Measurements from ENCODE around the gene MANF.

The MANF gene

DNA sequence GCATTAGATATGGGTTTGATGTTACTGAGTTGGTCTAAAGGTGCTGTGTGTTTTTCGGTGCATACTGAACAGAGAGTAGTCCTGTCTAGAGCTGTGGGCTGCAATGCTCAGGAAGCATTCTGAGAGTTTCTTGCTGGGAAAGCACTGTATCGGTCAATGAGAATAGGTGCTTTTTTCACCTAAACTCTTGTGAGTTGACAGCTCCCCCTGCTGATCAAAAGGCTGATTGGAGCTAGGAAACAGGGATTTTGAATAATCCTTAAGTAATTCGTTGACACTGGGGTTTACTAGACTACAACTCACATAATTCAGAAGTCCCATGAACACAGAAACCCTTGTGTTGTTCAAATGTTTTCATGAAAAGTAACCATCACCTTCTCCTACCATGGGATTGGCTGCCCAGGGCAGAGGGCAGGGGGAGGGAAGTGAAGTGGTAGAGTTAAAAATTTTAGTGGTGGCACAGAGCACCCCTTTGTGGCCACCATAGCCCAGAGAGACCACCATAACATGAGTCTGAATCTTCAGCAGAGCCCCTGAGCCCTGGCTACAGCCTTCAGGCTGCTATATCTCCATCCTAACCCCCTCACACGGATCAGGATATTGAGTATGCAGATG lies 13.0 kb upstream of the MANF start (continued):
- no peak for TF ChIP-seq BACH2 (CRISPR knock-in tag; IDR thresholded peaks at IDR 0.05; ENCODE audit: borderline replicate concordance)
- no peak for TF ChIP-seq CSDC2 (CRISPR knock-in tag; IDR thresholded peaks at IDR 0.05)

- ATAC-seq, result no peak
- no peak for TF ChIP-seq ZNF8 (CRISPR knock-in tag; IDR thresholded peaks at IDR 0.05)
- TF ChIP-seq ZFP3 (CRISPR knock-in tag; IDR thresholded peaks at IDR 0.05), result no peak
- no peak for TF ChIP-seq SNAI2 (CRISPR knock-in tag; IDR thresholded peaks at IDR 0.05)
- no peak for TF ChIP-seq TOX (CRISPR knock-in tag; IDR thresholded peaks at IDR 0.05; ENCODE audit: borderline replicate concordance)
- no peak for TF ChIP-seq RARB (CRISPR knock-in tag; IDR thresholded peaks at IDR 0.05)
- TF ChIP-seq PATZ1 (CRISPR knock-in tag; IDR thresholded peaks at IDR 0.05; ENCODE audit: borderline replicate concordance), result no peak
These were observed 11.3 kb upstream of the MANF start for GRCh38 chr3:51373658-51374421.

GRCh38 chr3:51374456-51374855 lies 10.6 kb upstream of the MANF start:
- no peak for ATAC-seq
- TF ChIP-seq TOX (CRISPR knock-in tag; IDR thresholded peaks at IDR 0.05; ENCODE audit: borderline replicate concordance), result no peak
- TF ChIP-seq, protein P1, sequence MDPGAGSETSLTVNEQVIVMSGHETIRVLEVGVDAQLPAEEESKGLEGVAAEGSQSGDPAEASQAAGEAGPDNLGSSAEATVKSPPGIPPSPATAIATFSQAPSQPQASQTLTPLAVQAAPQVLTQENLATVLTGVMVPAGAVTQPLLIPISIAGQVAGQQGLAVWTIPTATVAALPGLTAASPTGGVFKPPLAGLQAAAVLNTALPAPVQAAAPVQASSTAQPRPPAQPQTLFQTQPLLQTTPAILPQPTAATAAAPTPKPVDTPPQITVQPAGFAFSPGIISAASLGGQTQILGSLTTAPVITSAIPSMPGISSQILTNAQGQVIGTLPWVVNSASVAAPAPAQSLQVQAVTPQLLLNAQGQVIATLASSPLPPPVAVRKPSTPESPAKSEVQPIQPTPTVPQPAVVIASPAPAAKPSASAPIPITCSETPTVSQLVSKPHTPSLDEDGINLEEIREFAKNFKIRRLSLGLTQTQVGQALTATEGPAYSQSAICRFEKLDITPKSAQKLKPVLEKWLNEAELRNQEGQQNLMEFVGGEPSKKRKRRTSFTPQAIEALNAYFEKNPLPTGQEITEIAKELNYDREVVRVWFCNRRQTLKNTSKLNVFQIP (CRISPR knock-in tag; IDR thresholded peaks at IDR 0.05; ENCODE audit: borderline replicate concordance, low read depth), result no peak
- no peak for TF ChIP-seq CSDC2 (CRISPR knock-in tag; IDR thresholded peaks at IDR 0.05)
- no peak for TF ChIP-seq PATZ1 (CRISPR knock-in tag; IDR thresholded peaks at IDR 0.05; ENCODE audit: borderline replicate concordance)
- no peak for TF ChIP-seq RARB (CRISPR knock-in tag; IDR thresholded peaks at IDR 0.05)
- TF ChIP-seq, protein P2, sequence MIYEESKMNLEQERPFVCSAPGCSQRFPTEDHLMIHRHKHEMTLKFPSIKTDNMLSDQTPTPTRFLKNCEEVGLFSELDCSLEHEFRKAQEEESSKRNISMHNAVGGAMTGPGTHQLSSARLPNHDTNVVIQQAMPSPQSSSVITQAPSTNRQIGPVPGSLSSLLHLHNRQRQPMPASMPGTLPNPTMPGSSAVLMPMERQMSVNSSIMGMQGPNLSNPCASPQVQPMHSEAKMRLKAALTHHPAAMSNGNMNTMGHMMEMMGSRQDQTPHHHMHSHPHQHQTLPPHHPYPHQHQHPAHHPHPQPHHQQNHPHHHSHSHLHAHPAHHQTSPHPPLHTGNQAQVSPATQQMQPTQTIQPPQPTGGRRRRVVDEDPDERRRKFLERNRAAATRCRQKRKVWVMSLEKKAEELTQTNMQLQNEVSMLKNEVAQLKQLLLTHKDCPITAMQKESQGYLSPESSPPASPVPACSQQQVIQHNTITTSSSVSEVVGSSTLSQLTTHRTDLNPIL (CRISPR knock-in tag; IDR thresholded peaks at IDR 0.05; ENCODE audit: low read depth), result no peak
- no peak for TF ChIP-seq ZNF8 (CRISPR knock-in tag; IDR thresholded peaks at IDR 0.05)
- TF ChIP-seq PPARA (CRISPR knock-in tag; IDR thresholded peaks at IDR 0.05; ENCODE audit: borderline replicate concordance), result no peak

DNA sequence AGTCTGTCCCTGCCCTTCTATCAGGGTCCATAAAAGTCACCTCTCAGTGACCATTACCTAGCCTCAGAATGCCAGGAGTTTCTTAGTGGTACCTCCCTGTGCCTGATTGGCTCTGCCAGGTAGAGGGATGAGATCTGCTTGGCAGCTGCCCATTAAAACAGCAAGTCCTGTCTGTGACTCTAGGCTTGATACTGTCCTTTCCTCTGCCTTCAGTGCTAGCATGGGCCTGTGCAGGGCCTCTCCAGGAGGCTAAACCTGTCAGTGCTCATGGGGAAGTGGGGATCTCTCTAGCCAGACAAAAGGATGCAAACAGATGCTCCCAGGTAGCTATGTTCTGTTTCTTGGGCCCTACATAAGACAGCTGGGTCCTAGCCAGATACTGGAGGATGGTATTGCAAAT lies 10.0 kb upstream of the MANF start:
- no peak for ATAC-seq
- TF ChIP-seq SNAI2 (CRISPR knock-in tag; IDR thresholded peaks at IDR 0.05) (no peak), BACH2 (CRISPR knock-in tag; IDR thresholded peaks at IDR 0.05; ENCODE audit: borderline replicate concordance) (no peak), OSR1 (CRISPR knock-in tag; IDR thresholded peaks at IDR 0.05) (no peak), ZNF70 (CRISPR knock-in tag; IDR thresholded peaks at IDR 0.05) (no peak), ESRRG (CRISPR knock-in tag; IDR thresholded peaks at IDR 0.05) (no peak), ZNF8 (CRISPR knock-in tag; IDR thresholded peaks at IDR 0.05) (no peak), ZC3H10 (CRISPR knock-in tag; IDR thresholded peaks at IDR 0.05) (no peak), ARNTL (CRISPR knock-in tag; IDR thresholded peaks at IDR 0.05; ENCODE audit: borderline replicate concordance, low read depth) (no peak), ZFP30 (CRISPR knock-in tag; IDR thresholded peaks at IDR 0.05) (no peak), ISL1 (CRISPR knock-in tag; IDR thresholded peaks at IDR 0.05) (no peak), PATZ1 (CRISPR knock-in tag; IDR thresholded peaks at IDR 0.05; ENCODE audit: borderline replicate concordance) (no peak), TOX (CRISPR knock-in tag; IDR thresholded peaks at IDR 0.05; ENCODE audit: borderline replicate concordance) (no peak), GLIS3 (CRISPR knock-in tag; IDR thresholded peaks at IDR 0.05) (no peak), CSRNP3 (CRISPR knock-in tag; IDR thresholded peaks at IDR 0.05) (no peak), TCF4 (CRISPR knock-in tag; IDR thresholded peaks at IDR 0.05; ENCODE audit: borderline replicate concordance) (no peak)
- TF ChIP-seq, protein P2 (CRISPR knock-in tag; IDR thresholded peaks at IDR 0.05; ENCODE audit: low read depth), result no peak
- TF ChIP-seq, protein P1 (CRISPR knock-in tag; IDR thresholded peaks at IDR 0.05; ENCODE audit: borderline replicate concordance, low read depth), result no peak

Data from SK-N-SH treated with all-trans-retinoic acid at 6 μM for 48 hours (cell line).